ENCODE results near the gene THSD4. TPM values are rescaled to one million over a fixed set of nuclear protein-coding genes. Genes with fewer than 3 reads are reported as not detected.

THSD4 gene
- total and polyA plus RNA-seq, 2 of the 4 experiments (the other 2 are of a cell fraction): 25.5 to 31.1 TPM

- H2BK120ac ChIP-seq (ENCODE audit: low read depth, low read length): no peak overlapping the region
- H3K4me1 ChIP-seq (ENCODE audit: control insufficient read depth, insufficient read depth, low read length): peaks cover 18% of the 10 kb centered on the region
- WGBS, 2 experiments (ENCODE audit: extremely low coverage in 2 of 2, insufficient read length in 1 of 2): 84% methylated on average over 28 of the region's 51 CpGs; no CpG with 5 or more reads in 1 of the 2 experiments
- peaks cover 8 to 33% of the 10 kb centered on the region in 2 experiments for H3K79me1 ChIP-seq (ENCODE audit: low read depth in 1 of 2, low read length in 2 of 2)
- ChIA-PET POLR2A (ENCODE audit: unreplicated experiment) (no interaction called here), CTCF (no interaction called here)
- DNase-seq (no peak), ATAC-seq (ENCODE audit: low read depth) (no peak)
- no peak overlapping the region for H2AK9ac ChIP-seq (replicated peaks; ENCODE audit: low read depth, low read length, poor library complexity)
- peak overlapping the region; percentile 12; the same call in 1 of the 2 replicates for H3K27ac ChIP-seq (ENCODE audit: insufficient read depth, low read length)
- in situ Hi-C loops (cut with MboI; ENCODE audit: low sequenced_read_pairs) (no loop called here), intact Hi-C loops (cut with micrococcal nuclease) (loop anchor here (5.0 kb wide), 1 partner anchor 98 kb away; the partner anchor contains the start of gene THSD4), dilution Hi-C loops (cut with HindIII; ENCODE audit: low sequenced_read_pairs, unreplicated experiment) (no loop called here)
- H3K9me1 ChIP-seq (ENCODE audit: insufficient read depth, low read length): peaks cover 8% of the 10 kb centered on the region
- H3K4me3 ChIP-seq (ENCODE audit: insufficient read depth, low read depth, low read length): no peak overlapping the region
- H2AFZ ChIP-seq (replicated peaks; ENCODE audit: low read length, poor library complexity): no peak overlapping the region
- no peak overlapping the region for H3K9ac ChIP-seq (ENCODE audit: low read depth, low read length)
- no peak overlapping the region for H3K56ac ChIP-seq (ENCODE audit: extremely low read depth, insufficient read depth, low read length)
- TF ChIP-seq CEBPB (IDR thresholded peaks at IDR 0.05; ENCODE audit: low read depth, low read length): no peak
- TF ChIP-seq RCOR1 (IDR thresholded peaks at IDR 0.05; ENCODE audit: insufficient replicate concordance, low read length): no peak
- no peak for TF ChIP-seq RFX5 (IDR thresholded peaks at IDR 0.05; ENCODE audit: low read depth, low read length)
- TF ChIP-seq POLR2A (IDR thresholded peaks at IDR 0.05; ENCODE audit: low read depth, low read length): no peak
- TF ChIP-seq RAD21 (IDR thresholded peaks at IDR 0.05; ENCODE audit: low read length): no peak
- TF ChIP-seq, protein P1, sequence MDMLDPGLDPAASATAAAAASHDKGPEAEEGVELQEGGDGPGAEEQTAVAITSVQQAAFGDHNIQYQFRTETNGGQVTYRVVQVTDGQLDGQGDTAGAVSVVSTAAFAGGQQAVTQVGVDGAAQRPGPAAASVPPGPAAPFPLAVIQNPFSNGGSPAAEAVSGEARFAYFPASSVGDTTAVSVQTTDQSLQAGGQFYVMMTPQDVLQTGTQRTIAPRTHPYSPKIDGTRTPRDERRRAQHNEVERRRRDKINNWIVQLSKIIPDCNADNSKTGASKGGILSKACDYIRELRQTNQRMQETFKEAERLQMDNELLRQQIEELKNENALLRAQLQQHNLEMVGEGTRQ (IDR thresholded peaks at IDR 0.05; ENCODE audit: low read depth, low read length): no peak
- no peak for TF ChIP-seq MXI1 (IDR thresholded peaks at IDR 0.05; ENCODE audit: borderline replicate concordance, low read depth, low read length)
- no peak for TF ChIP-seq FOS (IDR thresholded peaks at IDR 0.05; ENCODE audit: low read depth, low read length)
- TF ChIP-seq, protein P2, sequence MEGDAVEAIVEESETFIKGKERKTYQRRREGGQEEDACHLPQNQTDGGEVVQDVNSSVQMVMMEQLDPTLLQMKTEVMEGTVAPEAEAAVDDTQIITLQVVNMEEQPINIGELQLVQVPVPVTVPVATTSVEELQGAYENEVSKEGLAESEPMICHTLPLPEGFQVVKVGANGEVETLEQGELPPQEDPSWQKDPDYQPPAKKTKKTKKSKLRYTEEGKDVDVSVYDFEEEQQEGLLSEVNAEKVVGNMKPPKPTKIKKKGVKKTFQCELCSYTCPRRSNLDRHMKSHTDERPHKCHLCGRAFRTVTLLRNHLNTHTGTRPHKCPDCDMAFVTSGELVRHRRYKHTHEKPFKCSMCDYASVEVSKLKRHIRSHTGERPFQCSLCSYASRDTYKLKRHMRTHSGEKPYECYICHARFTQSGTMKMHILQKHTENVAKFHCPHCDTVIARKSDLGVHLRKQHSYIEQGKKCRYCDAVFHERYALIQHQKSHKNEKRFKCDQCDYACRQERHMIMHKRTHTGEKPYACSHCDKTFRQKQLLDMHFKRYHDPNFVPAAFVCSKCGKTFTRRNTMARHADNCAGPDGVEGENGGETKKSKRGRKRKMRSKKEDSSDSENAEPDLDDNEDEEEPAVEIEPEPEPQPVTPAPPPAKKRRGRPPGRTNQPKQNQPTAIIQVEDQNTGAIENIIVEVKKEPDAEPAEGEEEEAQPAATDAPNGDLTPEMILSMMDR (conservative IDR thresholded peaks at IDR 0.05; ENCODE audit: low read depth, low read length): no peak
- TF ChIP-seq ELK1 (IDR thresholded peaks at IDR 0.05; ENCODE audit: borderline replicate concordance, low read depth, low read length): no peak
- TF ChIP-seq MAFK (IDR thresholded peaks at IDR 0.05; ENCODE audit: low read depth, low read length): no peak
- H4K91ac ChIP-seq (ENCODE audit: insufficient read depth, low read depth, low read length): peak overlapping the region; percentile 1; the same call in 1 of the 2 replicates
- H3K14ac ChIP-seq (replicated peaks; ENCODE audit: low read depth, low read length): no peak overlapping the region
- BruUV-seq (replicated peaks): no TSS peak
- H2BK20ac ChIP-seq (ENCODE audit: low read depth, low read length): no peak overlapping the region
- H3K36me3 ChIP-seq (ENCODE audit: control insufficient read depth, insufficient read depth, low read length): peaks cover 13% of the 10 kb centered on the region; the same call in 1 of the 2 replicates
- no peak overlapping the region for H3K4me2 ChIP-seq (ENCODE audit: low read depth, low read length)
- no peak overlapping the region for H3K23ac ChIP-seq (ENCODE audit: low read depth, low read length)
- H2BK15ac ChIP-seq (ENCODE audit: low read depth, low read length): no peak overlapping the region
- H3K27me3 ChIP-seq (ENCODE audit: control insufficient read depth, insufficient read depth, low read length): no peaks in the 10 kb centered on the region
- peak overlapping the region; percentile 20; the same call in 1 of the 2 replicates for H3K18ac ChIP-seq (ENCODE audit: low read depth, low read length)
- H3K4ac ChIP-seq (ENCODE audit: low read depth, low read length): no peak overlapping the region
- H4K8ac ChIP-seq (ENCODE audit: low read depth in 2 of 2, low read length in 2 of 2): no peak overlapping the region
- no peaks in the 10 kb centered on the region for H4K20me1 ChIP-seq (ENCODE audit: insufficient read depth, low read length)
- H3K9me3 ChIP-seq (ENCODE audit: control insufficient read depth, insufficient read depth, low read length): no peaks in the 10 kb centered on the region
- H4K5ac ChIP-seq (ENCODE audit: low read depth, low read length): peak overlapping the region; percentile 15; the same call in 1 of the 2 replicates
- H2AK5ac ChIP-seq (ENCODE audit: low read depth, low read length): no peak overlapping the region
- peak overlapping the region; percentile 55 for H2BK5ac ChIP-seq (ENCODE audit: low read depth, low read length, poor library complexity, severe bottlenecking)
Observed at GRCh38 chr15:71215126-71215894, 100.0 kb downstream of the THSD4 start.

Measured in IMR-90 (cell line).